B cell (primary cell): ENCODE results near the gene SPEM2. TPM values are rescaled to one million over a fixed set of nuclear protein-coding genes. Genes with fewer than 3 reads are reported as not detected.

Source experiments
- ATAC-seq: fragments of 200-7000 bp; cut with Tn5 transposase; one replicate; pipeline ENCODE4 v1.10.0; 2021; ENCODE audit warnings: low read depth, mild to moderate bottlenecking, moderate number of reproducible peaks, moderate library complexity
- CTCF ChIA-PET: fragments of 350-600 bp; sonication (Branson Sonifier 250); formaldehyde crosslinking; loops from one replicate; lab custom pipeline; 2021; ENCODE audit warnings: antibody characterized with exemption, inconsistent platforms; lab: Charles Lee
- POLR2A ChIA-PET: fragments of 350-600 bp; sonication (Branson Sonifier 250); formaldehyde crosslinking; loops from one replicate; lab custom pipeline; 2021; ENCODE audit warnings: antibody characterized with exemption; lab: Charles Lee
- DNase-seq: peaks from one replicate; pipeline ENCODE4 v3.0.0; 2013
- H2AFZ ChIP-seq: 2 replicates; pipeline ENCODE4 v1.6.1; 2012; ENCODE audit warnings: mild to moderate bottlenecking, low read depth, low read length; ENCODE audit not compliant: insufficient read depth, poor library complexity, severe bottlenecking
- H3K27ac ChIP-seq, 2 donors: 1 replicate in 1 of 2; 2 replicates in 1 of 2; pipeline ENCODE4 v1.5.1; 2012 to 2013; ENCODE audit warnings: low read length in 2 of 2, mild to moderate bottlenecking in 2 of 2, moderate library complexity in 1 of 2
- H3K27me3 ChIP-seq, 4 experiments: fragments of 200-600 bp in 1 of 4; sonication (generic) in 1 of 4; replicated peaks in 1 of 4; 1 replicate in 2 of 4; 2 replicates in 2 of 4; pipeline versions ENCODE4 v1.6.1 to v1.7.0; 2013 to 2016; ENCODE audit warnings: low read length in 3 of 4, mild to moderate bottlenecking in 2 of 4, mixed read lengths in 1 of 4, moderate library complexity in 1 of 4; ENCODE audit not compliant: insufficient read depth in 4 of 4, control insufficient read depth in 3 of 4; ENCODE audit errors: control extremely low read depth in 1 of 4
- H3K36me3 ChIP-seq, 2 experiments: replicated peaks in 1 of 2; 1 replicate in 1 of 2; 2 replicates in 1 of 2; pipeline versions ENCODE4 v1.6.1 to v1.7.1; 2013; ENCODE audit warnings: low read length in 1 of 2; ENCODE audit not compliant: insufficient read depth in 2 of 2, control insufficient read depth in 1 of 2; ENCODE audit errors: control extremely low read depth in 1 of 2, extremely low read depth in 1 of 2
- H3K4me1 ChIP-seq, 2 donors: fragments of 200-600 bp in 1 of 2; sonication (generic) in 1 of 2; 1 replicate in 1 of 2; 2 replicates in 1 of 2; pipeline versions ENCODE4 v1.5.1 to v1.6.1; 2013 to 2017; ENCODE audit warnings: low read length in 2 of 2; ENCODE audit not compliant: control insufficient read depth in 2 of 2, insufficient read depth in 2 of 2
- H3K4me2 ChIP-seq: replicated peaks from 2 replicates; pipeline ENCODE3; 2012; ENCODE audit warnings: mild to moderate bottlenecking, low read depth, low read length; ENCODE audit not compliant: poor library complexity, severe bottlenecking
- H3K4me3 ChIP-seq, 5 experiments: fragments of 200-600 bp in 1 of 5; sonication (generic) in 1 of 5; 1 replicate in 3 of 5; 2 replicates in 2 of 5; pipeline versions ENCODE4 v1.5.1 to v1.7.0; 2011 to 2016; ENCODE audit warnings: low read length in 4 of 5, mild to moderate bottlenecking in 4 of 5, low read depth in 2 of 5, control low read depth in 1 of 5, moderate library complexity in 1 of 5; ENCODE audit not compliant: insufficient read depth in 1 of 5; ENCODE audit errors: control extremely low read depth in 1 of 5, extremely low read depth in 1 of 5
- H3K79me2 ChIP-seq: fragments of 200-600 bp; sonication (generic); one replicate; pipeline ENCODE4 v1.6.0; 2016; ENCODE audit warnings: low read length; ENCODE audit not compliant: control insufficient read depth, insufficient read depth
- H3K9ac ChIP-seq: fragments of 200-600 bp; sonication (generic); 2 replicates; pipeline ENCODE4 v1.6.1; 2017; ENCODE audit warnings: mild to moderate bottlenecking, low read length, moderate library complexity
- H3K9me3 ChIP-seq, 3 donors: one replicate each; pipeline versions ENCODE4 v1.6.1 to v1.7.1; 2013; ENCODE audit warnings: low read length in 2 of 3; ENCODE audit not compliant: control insufficient read depth in 2 of 3, insufficient read depth in 1 of 3; ENCODE audit errors: control extremely low read depth in 1 of 3
- H4K20me1 ChIP-seq: 2 replicates; pipeline ENCODE4 v1.6.0; 2012; ENCODE audit warnings: mild to moderate bottlenecking, low read length; ENCODE audit not compliant: insufficient read depth, control insufficient read depth, poor library complexity, severe bottlenecking
- H3K27ac Mint-ChIP-seq: one replicate; pipeline ENCODE4 v1.8.0; 2021; ENCODE audit warnings: mixed read lengths
- H3K27me3 Mint-ChIP-seq: one replicate; pipeline ENCODE4 v1.8.0; 2021; ENCODE audit warnings: mixed read lengths
- H3K4me1 Mint-ChIP-seq: one replicate; pipeline ENCODE4 v1.8.0; 2021; ENCODE audit warnings: mixed read lengths
- H3K4me3 Mint-ChIP-seq: one replicate; pipeline ENCODE4 v1.8.0; 2021; ENCODE audit warnings: mixed read lengths
- H3K9me3 Mint-ChIP-seq: one replicate; pipeline ENCODE4 v1.8.0; 2022; ENCODE audit warnings: mixed read lengths; ENCODE audit not compliant: insufficient read depth
- CTCF ChIP-seq: fragments of 200-600 bp; IDR thresholded peaks from one replicate; pipeline ENCODE4 v1.8.0; 2022; ENCODE audit warnings: antibody characterized with exemption, mild to moderate bottlenecking
- EZH2 ChIP-seq: IDR thresholded peaks from 2 replicates; pipeline ENCODE4 v1.6.1; 2012; ENCODE audit warnings: borderline replicate concordance, low read depth, mild to moderate bottlenecking, moderate library complexity, low read length; ENCODE audit not compliant: insufficient read depth, poor library complexity, severe bottlenecking
- WGBS: methylation state at CpG from one replicate; pipeline ENCODE4 v1.1.5; 2013; ENCODE audit warnings: missing lambda C conversion rate; ENCODE audit not compliant: insufficient coverage; 5-methylcytosine and 5-hydroxymethylcytosine counted together
- intact Hi-C: fragments of 100-400 bp; cut with micrococcal nuclease; formaldehyde crosslinking; loops from one replicate; pipeline ENCODE4 v1.10.0; 2022
- polyA plus RNA-seq: library from polyadenylated mRNA; depleted of rRNA; stranded (reverse); fragments of >200 nt; gene quantifications from 2 replicates; pipeline ENCODE4 v1.2.3, GENCODE V29; 2012
- total RNA-seq, 2 donors: library from RNA; stranded (reverse); fragments of 120-200 nt in 1 of 2; gene quantifications; 1 replicate in 1 of 2; 2 replicates in 1 of 2; pipeline versions ENCODE4 v1.2.3 to v1.2.4, GENCODE V29; 2013 to 2022

SPEM2 gene
- total and polyA plus RNA-seq, 2 donors (not counting 1 experiment from before 2014, with no cell fraction given), result not detected

GRCh38 chr17:7444682-7445618 lies 19.5 kb downstream of the SPEM2 start, which contains the start of gene CHRNB1:
Gene CHRNB1, plus strand, starts transcription at chr17:7445061. Its CDS starts 67 bp downstream, at chr17:7445128.
- H4K20me1 ChIP-seq, result peaks cover 9% of the 10 kb centered on the region
- peak within 1 kb of the TSS; percentile 84 for H3K4me3 Mint-ChIP-seq
- peaks cover 71% of the 10 kb centered on the region for H3K27me3 Mint-ChIP-seq
- H3K9me3 Mint-ChIP-seq, result no peaks in the 10 kb centered on the region
- ChIA-PET POLR2A (interaction anchor here (0.6 to 2.0 kb wide), 6 partner anchors 10 to 365 kb away, joined by 3 to 8 read pairs (median 4); partner anchors contain the start of gene CLEC10A), CTCF (interaction anchor here (0.6 to 3.8 kb wide), 11 partner anchors 9 to 149 kb away, joined by 3 to 17 read pairs (median 4); partner anchors contain the start of genes SENP3 and TMEM102)
- H3K79me2 ChIP-seq, result no peaks in the 10 kb centered on the region
- peak within 1 kb of the TSS; percentile 47 for H2AFZ ChIP-seq
- peak within 1 kb of the TSS in 4 of 5 experiments; percentile 31 to 53 (median 42) for H3K4me3 ChIP-seq
- peaks cover 0 to 78% (median 51%) of the 10 kb centered on the region in 4 experiments for H3K27me3 ChIP-seq
- no peaks in the 10 kb centered on the region for H3K36me3 ChIP-seq
- peaks cover 29% of the 10 kb centered on the region for H3K4me1 Mint-ChIP-seq
- 2% methylated on average over 51 of the region's 51 CpGs for WGBS
- H3K27ac ChIP-seq, result no peak within 1 kb of the TSS
- H3K27ac Mint-ChIP-seq, result peak within 1 kb of the TSS; percentile 15
- intact Hi-C loops, result no loop called here
- peak; percentile 58 for DNase-seq
- peaks cover 0 to 26% (median 0%) of the 10 kb centered on the region in 3 donors for H3K9me3 ChIP-seq
- peak within 1 kb of the TSS; percentile 87 for H3K4me2 ChIP-seq
- peak within 1 kb of the TSS; percentile 53 for H3K9ac ChIP-seq
- TF ChIP-seq EZH2 (peak; percentile 62), CTCF (no peak)
- peaks cover 33 to 40% of the 10 kb centered on the region in 2 donors for H3K4me1 ChIP-seq
- ATAC-seq, result peak; percentile 46
